Omental fat pad (tissue), 4 donors: Measurements from ENCODE around the gene TENT4A. TPM values are rescaled to one million over a fixed set of nuclear protein-coding genes. Genes with fewer than 3 reads are reported as not detected.

Experiments used
- ATAC-seq: fragments of 150-250 bp; one replicate; pipeline ENCODE4 v1.9.1; 2016; ENCODE audit warnings: mild to moderate bottlenecking, moderate library complexity; ENCODE audit not compliant: low FRiP score
- DNase-seq: peaks from one replicate; pipeline ENCODE4 v3.0.0-alpha.2; 2019; ENCODE audit warnings: low spot score
- total RNA-seq, 4 donors: library from RNA; depleted of rRNA; stranded (reverse); fragments of >200 nt; gene quantifications; one replicate each; pipeline ENCODE4 v1.1.0, GENCODE V29; 2016
- TF ChIP-seq, protein P1 (sequence below), 3 donors: fragments of 450-650 bp; IDR thresholded peaks; one replicate each; pipeline ENCODE4 v1.5.1; 2016 to 2017; ENCODE audit warnings: antibody characterized with exemption in 3 of 3, mild to moderate bottlenecking in 3 of 3, moderate library complexity in 2 of 3

TENT4A gene
- total RNA-seq, 4 donors from 2014 or later = 25.1 to 40.1 (median 31.1) TPM

DNA sequence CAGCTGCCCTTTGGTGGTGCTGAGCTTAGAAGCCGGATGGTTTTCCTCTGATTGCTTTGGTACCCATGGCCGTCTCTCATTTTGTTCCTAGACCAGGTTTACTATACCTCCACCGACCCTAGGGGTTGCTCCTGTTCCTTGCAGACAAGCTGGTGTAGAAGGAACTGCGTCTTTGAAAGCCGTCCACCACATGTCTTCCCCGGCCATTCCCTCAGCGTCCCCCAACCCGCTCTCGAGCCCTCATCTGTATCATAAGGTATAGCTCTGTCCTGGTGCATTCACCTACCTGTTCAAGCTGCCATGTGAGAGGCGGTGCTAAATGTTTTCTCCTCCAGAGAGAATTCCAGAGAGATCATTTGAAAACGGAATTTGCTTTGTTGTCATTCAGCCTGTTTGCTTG is 39.5 kb downstream of the TENT4A start:
- TF ChIP-seq, protein P1, sequence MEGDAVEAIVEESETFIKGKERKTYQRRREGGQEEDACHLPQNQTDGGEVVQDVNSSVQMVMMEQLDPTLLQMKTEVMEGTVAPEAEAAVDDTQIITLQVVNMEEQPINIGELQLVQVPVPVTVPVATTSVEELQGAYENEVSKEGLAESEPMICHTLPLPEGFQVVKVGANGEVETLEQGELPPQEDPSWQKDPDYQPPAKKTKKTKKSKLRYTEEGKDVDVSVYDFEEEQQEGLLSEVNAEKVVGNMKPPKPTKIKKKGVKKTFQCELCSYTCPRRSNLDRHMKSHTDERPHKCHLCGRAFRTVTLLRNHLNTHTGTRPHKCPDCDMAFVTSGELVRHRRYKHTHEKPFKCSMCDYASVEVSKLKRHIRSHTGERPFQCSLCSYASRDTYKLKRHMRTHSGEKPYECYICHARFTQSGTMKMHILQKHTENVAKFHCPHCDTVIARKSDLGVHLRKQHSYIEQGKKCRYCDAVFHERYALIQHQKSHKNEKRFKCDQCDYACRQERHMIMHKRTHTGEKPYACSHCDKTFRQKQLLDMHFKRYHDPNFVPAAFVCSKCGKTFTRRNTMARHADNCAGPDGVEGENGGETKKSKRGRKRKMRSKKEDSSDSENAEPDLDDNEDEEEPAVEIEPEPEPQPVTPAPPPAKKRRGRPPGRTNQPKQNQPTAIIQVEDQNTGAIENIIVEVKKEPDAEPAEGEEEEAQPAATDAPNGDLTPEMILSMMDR (IDR thresholded peaks at IDR 0.05) = no peak
- ATAC-seq (no peak), DNase-seq (no peak)

DNA sequence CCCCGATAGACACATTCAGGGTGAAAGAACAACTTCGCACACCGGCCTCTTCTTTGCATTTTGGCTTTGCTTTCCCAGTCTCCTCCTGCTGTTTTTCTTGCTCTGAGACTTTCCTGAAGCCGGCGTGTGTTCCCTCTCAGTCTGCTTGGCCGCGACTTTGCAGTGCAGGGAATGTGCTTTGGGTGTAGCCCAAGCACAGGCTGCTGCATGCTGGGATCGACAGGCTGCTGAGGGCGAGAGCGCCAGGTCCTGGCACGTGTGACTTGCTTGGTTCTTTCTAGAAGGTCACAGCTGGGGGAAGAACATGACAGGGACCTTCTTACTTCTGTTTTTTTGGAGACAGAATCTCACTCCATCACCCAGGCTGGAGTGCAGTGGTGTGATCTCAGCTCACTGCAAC is 40.6 kb downstream of the TENT4A start:
- DNase-seq (no peak), ATAC-seq (no peak)
- TF ChIP-seq, protein P1 (IDR thresholded peaks at IDR 0.05) = no peak

DNA sequence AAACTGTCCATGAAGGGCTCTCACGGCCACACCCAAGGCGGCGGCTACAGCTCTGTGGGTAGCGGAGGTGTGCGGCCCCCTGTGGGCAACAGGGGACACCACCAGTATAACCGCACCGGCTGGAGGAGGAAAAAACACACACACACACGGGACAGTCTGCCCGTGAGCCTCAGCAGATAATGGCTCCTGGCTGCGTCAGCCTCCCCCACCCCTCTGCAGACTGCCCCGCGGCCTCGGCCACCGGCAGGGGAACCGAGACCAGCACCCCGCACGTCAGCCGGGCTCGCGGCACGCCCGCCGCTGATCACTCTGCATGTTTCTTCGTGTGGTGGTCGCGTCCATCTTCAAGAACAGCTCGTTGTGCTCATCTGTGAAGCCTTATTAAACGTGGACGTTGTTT is 41.5 kb downstream of the TENT4A start:
- DNase-seq (no peak), ATAC-seq (no peak)
- TF ChIP-seq, protein P1 (IDR thresholded peaks at IDR 0.05) = no peak

DNA sequence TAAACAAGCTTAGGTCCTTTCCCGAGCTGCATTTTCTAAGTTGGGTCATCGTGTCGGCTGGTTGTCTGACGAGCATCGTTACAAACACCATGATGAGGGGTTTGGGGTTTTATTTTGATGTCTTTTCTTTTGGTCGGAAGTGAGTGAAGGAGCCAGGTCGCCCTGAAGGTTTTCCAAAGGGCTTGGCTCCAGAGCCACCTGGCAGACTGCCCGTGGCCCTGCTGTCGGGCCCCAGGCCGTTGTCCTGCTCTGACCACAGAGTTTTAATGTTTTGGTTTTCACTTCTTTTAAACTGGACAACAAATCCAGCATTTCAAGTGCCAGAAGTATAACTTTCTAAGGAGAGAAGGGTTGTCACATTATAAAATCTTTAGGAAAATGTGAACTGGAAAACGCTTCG is 42.3 kb downstream of the TENT4A start:
- ATAC-seq (no peak), DNase-seq (no peak)
- TF ChIP-seq, protein P1 (IDR thresholded peaks at IDR 0.05) = no peak

DNA sequence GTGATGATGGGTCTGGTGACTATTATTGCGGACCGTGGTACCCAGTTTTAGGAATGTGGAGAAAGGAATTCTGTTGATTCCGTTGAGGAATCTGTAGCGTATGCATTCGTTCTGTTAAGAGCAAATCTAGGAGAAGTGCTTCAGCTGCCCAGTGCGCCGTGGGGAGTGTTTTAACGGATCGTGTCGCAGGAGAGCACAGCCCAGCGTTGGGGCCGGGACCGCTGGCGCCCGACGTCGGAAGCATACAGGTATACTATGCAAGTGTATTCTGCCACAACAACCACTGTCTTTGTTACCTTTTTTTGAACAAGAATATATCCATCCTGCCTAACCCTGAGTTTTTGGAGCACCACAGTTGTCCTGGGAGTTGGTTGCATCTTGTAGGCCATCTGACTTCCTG is 42.7 kb downstream of the TENT4A start:
- TF ChIP-seq, protein P1 (IDR thresholded peaks at IDR 0.05) = no peak
- no peak for ATAC-seq
- no peak for DNase-seq

DNA sequence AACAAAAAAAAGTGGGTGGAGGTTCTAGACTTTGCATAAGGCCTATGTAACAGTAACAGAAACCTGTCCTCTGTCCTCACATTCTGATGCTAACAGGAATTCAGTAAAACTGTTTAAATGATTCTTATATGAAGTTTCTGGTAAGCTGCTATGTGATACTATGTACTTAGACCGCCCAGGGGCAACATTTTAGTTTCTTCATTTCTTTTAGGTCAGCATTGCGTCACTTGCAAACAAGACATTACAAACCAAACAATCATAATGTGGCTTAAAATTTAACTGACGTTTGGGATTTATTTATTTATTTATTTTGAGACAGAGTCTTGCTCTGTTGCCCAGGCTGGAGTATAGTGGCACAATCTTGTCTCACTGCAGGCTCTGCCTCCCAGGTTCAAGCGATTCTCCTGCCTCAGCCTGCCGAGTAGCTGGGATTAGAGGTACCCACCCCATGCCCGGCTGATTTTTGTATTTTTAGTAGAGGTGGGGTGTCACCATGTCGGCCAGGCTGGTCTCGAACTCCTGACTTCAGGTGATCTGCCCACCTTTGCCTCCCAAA is 44.3 kb downstream of the TENT4A start:
- DNase-seq = no peak
- TF ChIP-seq, protein P1 (IDR thresholded peaks at IDR 0.05) = no peak
- no peak for ATAC-seq

DNA sequence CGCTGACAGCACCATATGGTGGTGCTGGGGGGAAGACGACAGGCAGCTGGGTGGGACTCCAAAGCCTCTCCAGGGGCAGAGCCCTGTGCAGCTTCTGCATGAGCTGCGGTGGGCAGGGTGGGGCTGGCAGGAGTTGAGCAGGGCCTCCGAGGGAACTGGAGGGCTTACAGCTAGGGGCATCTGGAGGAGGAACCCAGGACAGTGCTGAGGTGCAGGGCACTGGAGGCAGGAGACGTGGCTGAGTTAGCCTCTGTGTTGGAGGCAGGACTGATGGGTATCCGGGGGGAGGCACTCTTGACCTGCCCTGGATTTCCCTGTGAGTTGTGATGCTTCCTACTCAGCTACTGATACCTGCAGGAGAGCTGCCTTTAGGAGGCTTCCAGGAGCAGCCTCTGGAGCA is 45.0 kb downstream of the TENT4A start:
- ATAC-seq = no peak
- no peak for DNase-seq
- TF ChIP-seq, protein P1 (IDR thresholded peaks at IDR 0.05) = no peak
